K562 (cell line): Measurements from ENCODE around the gene TBRG1. TPM values are rescaled to one million over a fixed set of nuclear protein-coding genes. Genes with fewer than 3 reads are reported as not detected.

Experiments used
- ATAC-seq: fragments of 200-7000 bp; cut with Tn5 transposase; 3 replicates; pipeline ENCODE4 v1.9.1; 2020; ENCODE audit warnings: moderate library complexity
- BruUV-seq: library from RNA; stranded (reverse); fragments of 400-500 nt; replicated peaks from 2 replicates; lab custom pipeline; 2021; lab: Mats Ljungman, UMichigan
- CTCF ChIA-PET: fragments of 300-600 bp; formaldehyde crosslinking; extraction: SDS; loops from one replicate; lab custom pipeline; 2021; ENCODE audit warnings: low intra/inter-chr PET ratio; lab: Yijun Ruan, JAX
- POLR2A ChIA-PET: fragments of 300-600, 350-650 bp; sonication (Branson Sonifier 250); formaldehyde crosslinking; extraction: SDS; loops from one replicate; lab custom pipeline; 2021; ENCODE audit warnings: antibody characterized with exemption, inconsistent platforms; lab: Yijun Ruan, JAX
- DNase-seq, 4 experiments: peaks; one replicate each; pipeline versions ENCODE4 v3.0.0 to v3.0.0-alpha.2; 2011 to 2018; ENCODE audit warnings: low spot score in 3 of 4, mixed read lengths in 3 of 4; ENCODE audit errors: extremely low read depth in 1 of 4
- FAIRE-seq: peaks from 2 replicates; lab custom pipeline; 2011; peaks lifted over from hg19 to GRCh38; lab: Jason Lieb, UNC
- H2AFZ ChIP-seq: 2 replicates; pipeline ENCODE4 v1.6.0; 2011; ENCODE audit warnings: low read depth, low read length, control low read depth, inconsistent platforms
- H3K27ac ChIP-seq: fragments of 200-600 bp; 3 replicates; pipeline ENCODE4 v1.8.0; 2011; ENCODE audit warnings: low read depth, mild to moderate bottlenecking, control low read depth, inconsistent platforms, low read length, moderate library complexity, mixed read lengths; ENCODE audit errors: extremely low read depth
- H3K27me3 ChIP-seq, 2 experiments: fragments of 300-600 bp in 1 of 2; 2 replicates in 1 of 2; 3 replicates in 1 of 2; pipeline versions ENCODE4 v1.6.0 to v1.8.0; 2011; ENCODE audit warnings: inconsistent platforms in 2 of 2, low read length in 2 of 2, mild to moderate bottlenecking in 1 of 2, mixed read lengths in 1 of 2, moderate library complexity in 1 of 2; ENCODE audit not compliant: control insufficient read depth in 2 of 2, insufficient read depth in 2 of 2
- H3K36me3 ChIP-seq: fragments of 300-600 bp; 3 replicates; pipeline ENCODE4 v1.8.0; 2011; ENCODE audit warnings: mild to moderate bottlenecking, low read length, inconsistent platforms; ENCODE audit not compliant: control insufficient read depth, insufficient read depth
- H3K4me1 ChIP-seq, 2 experiments: fragments of 200-600 bp in 1 of 2; replicated peaks in 1 of 2; 2 replicates in 1 of 2; 3 replicates in 1 of 2; pipeline versions ENCODE4 v1.5.1 to v1.8.0; 2011; ENCODE audit warnings: inconsistent platforms in 2 of 2, low read length in 2 of 2, mild to moderate bottlenecking in 1 of 2, mixed read lengths in 1 of 2, moderate library complexity in 1 of 2; ENCODE audit not compliant: control insufficient read depth in 2 of 2, insufficient read depth in 2 of 2
- H3K4me2 ChIP-seq: 2 replicates; pipeline ENCODE4 v1.6.1; 2011; ENCODE audit warnings: low read length, control low read depth, inconsistent platforms, mixed read lengths; ENCODE audit not compliant: insufficient read depth
- H3K4me3 ChIP-seq: fragments of 200-600 bp; sonication (generic), shearing (Covaris generic); 2 replicates; pipeline ENCODE4 v1.5.1; 2016; ENCODE audit warnings: control low read depth, inconsistent platforms
- H3K79me2 ChIP-seq: fragments of 200-600 bp; 3 replicates; pipeline ENCODE4 v1.8.0; 2011; ENCODE audit warnings: low read length, inconsistent platforms; ENCODE audit not compliant: control insufficient read depth, insufficient read depth
- H3K9ac ChIP-seq, 2 experiments: 2 replicates each; pipeline versions ENCODE4 v1.6.0 to v1.6.1; 2011; ENCODE audit warnings: low read depth in 2 of 2, low read length in 2 of 2, control low read depth in 1 of 2, inconsistent platforms in 1 of 2, mild to moderate bottlenecking in 1 of 2, mixed read lengths in 1 of 2; ENCODE audit not compliant: insufficient read depth in 1 of 2
- H3K9me1 ChIP-seq: one replicate; pipeline ENCODE4 v1.6.0; 2011; ENCODE audit warnings: inconsistent platforms, mild to moderate bottlenecking, low read length, moderate library complexity; ENCODE audit not compliant: control insufficient read depth, insufficient read depth
- H3K9me3 ChIP-seq: replicated peaks from 2 replicates; pipeline ENCODE4 v1.5.1; 2011; ENCODE audit warnings: low read depth, low read length, inconsistent platforms; ENCODE audit not compliant: control insufficient read depth, insufficient read depth
- H4K20me1 ChIP-seq: replicated peaks from 2 replicates; pipeline ENCODE4 v1.6.1; 2011; ENCODE audit warnings: low read length, inconsistent platforms, mixed read lengths; ENCODE audit not compliant: control insufficient read depth, insufficient read depth
- CXXC5 ChIP-seq: fragments of 250-450 bp; sonication (Bioruptor Pico); IDR thresholded peaks from 2 replicates; pipeline ENCODE4 v1.8.0; 2022; ENCODE audit warnings: inconsistent platforms, mild to moderate bottlenecking, moderate library complexity
- HNRNPK ChIP-seq: fragments of 200-400 bp; formaldehyde crosslinking; IDR thresholded peaks from one replicate; pipeline ENCODE4 v1.6.1; 2018; ENCODE audit warnings: mild to moderate bottlenecking, low read depth, low read length; ENCODE audit not compliant: poor library complexity, severe bottlenecking
- NFATC3 ChIP-seq: fragments of 450-650 bp; IDR thresholded peaks from 2 replicates; pipeline ENCODE4 v1.6.1; 2017; ENCODE audit warnings: mild to moderate bottlenecking
- NR4A1 ChIP-seq, 2 experiments: fragments of 250-450 bp in 1 of 2; fragments of 450-650 bp in 1 of 2; sonication (Bioruptor Pico) in 1 of 2; IDR thresholded peaks; 2 replicates each; pipeline versions ENCODE4 v1.4.0 to v1.6.1; 2016 to 2020; ENCODE audit warnings: mild to moderate bottlenecking in 2 of 2, missing compliant biosample characterization in 1 of 2, missing genetic modification characterization in 1 of 2, moderate library complexity in 1 of 2
- RAD21 ChIP-seq, 2 experiments: fragments of 250-450 bp in 1 of 2; fragments of 450-650 bp in 1 of 2; sonication (Bioruptor Pico) in 1 of 2; formaldehyde crosslinking in 1 of 2; IDR thresholded peaks in 1 of 2; conservative IDR thresholded peaks in 1 of 2; 2 replicates each; pipeline versions ENCODE4 v1.4.0 to v1.8.0; 2020 to 2022; ENCODE audit warnings: mild to moderate bottlenecking in 2 of 2, moderate library complexity in 1 of 2
- RCOR1 ChIP-seq, 2 experiments: IDR thresholded peaks; 2 replicates each; pipeline ENCODE4 v1.6.1; 2012; ENCODE audit warnings: low read depth in 2 of 2, low read length in 2 of 2, borderline replicate concordance in 1 of 2, improper control_type of control experiment in 1 of 2
- SP1 ChIP-seq: sonication (generic); formaldehyde crosslinking; IDR thresholded peaks from 2 replicates; pipeline ENCODE4 v1.8.1; 2022; ENCODE audit warnings: mild to moderate bottlenecking, missing genetic modification reagents
- ZC3H11A ChIP-seq: IDR thresholded peaks from 2 replicates; pipeline ENCODE4 v1.6.1; 2012; ENCODE audit warnings: low read depth, low read length, improper control_type of control experiment
- whole genome bisulfite sequencing: fragments of 100-300 bp; shearing (Covaris generic); methylation state at CpG from one replicate; pipeline ENCODE4 v1.1.6; 2016; ENCODE audit warnings: low coverage, mixed read lengths; ENCODE audit not compliant: insufficient coverage; ENCODE audit errors: missing lambda C conversion rate; 5-methylcytosine and 5-hydroxymethylcytosine counted together
- in situ Hi-C: fragments of 300-500 bp; cut with MboI; formaldehyde crosslinking; loops from 4 replicates; pipeline ENCODE4 v1.15.0; 2018; ENCODE audit warnings: inconsistent platforms, mixed read lengths
- intact Hi-C: fragments of 100-400 bp; cut with micrococcal nuclease; formaldehyde crosslinking; loops from 2 replicates; pipeline ENCODE4 v1.14.2; 2022
- polyA plus RNA-seq, 8 experiments: library from polyadenylated mRNA; depleted of rRNA in 4 of 8; stranded (reverse) in 5 of 8; unstranded in 3 of 8; fragments of >200 nt; fragmentation: Nextera tagmentation in 2 of 8; fragmentation: Illumina TruSeq in 1 of 8; extraction: Ambion mirVana in 2 of 8; extraction: Trizol in 1 of 8; gene quantifications; 2 replicates each; pipeline versions ENCODE4 v1.2.1 to v1.2.3, GENCODE V29; 2011 to 2014; ENCODE audit warnings: inconsistent platforms in 1 of 8, missing spikeins in 1 of 8
- total RNA-seq, 7 experiments: library from RNA; depleted of rRNA in 6 of 7; stranded (reverse); fragments of >200 nt in 6 of 7; fragmentation: Illumina TruSeq in 2 of 7; extraction: Trizol in 2 of 7; gene quantifications; 2 replicates each; pipeline versions ENCODE4 v1.2.1 to v1.2.3, GENCODE V29; 2011 to 2021; ENCODE audit warnings: low replicate concordance in 1 of 7
- TF ChIP-seq, protein P1 (sequence below): fragments of 250-450 bp; sonication (Bioruptor Pico); IDR thresholded peaks from 2 replicates; pipeline ENCODE4 v1.4.0; 2020; ENCODE audit warnings: borderline replicate concordance
- TF ChIP-seq, protein P2 (sequence below): fragments of 250-450 bp; sonication (Bioruptor Pico); IDR thresholded peaks from 2 replicates; pipeline ENCODE4 v1.6.1; 2021; ENCODE audit warnings: mild to moderate bottlenecking

Gene TBRG1
- total and polyA plus RNA-seq, 9 of the 15 experiments (the other 6 are each of a cell fraction or from before 2014, with no cell fraction given): 8.7 to 30.0 (median 20.2) TPM

DNA sequence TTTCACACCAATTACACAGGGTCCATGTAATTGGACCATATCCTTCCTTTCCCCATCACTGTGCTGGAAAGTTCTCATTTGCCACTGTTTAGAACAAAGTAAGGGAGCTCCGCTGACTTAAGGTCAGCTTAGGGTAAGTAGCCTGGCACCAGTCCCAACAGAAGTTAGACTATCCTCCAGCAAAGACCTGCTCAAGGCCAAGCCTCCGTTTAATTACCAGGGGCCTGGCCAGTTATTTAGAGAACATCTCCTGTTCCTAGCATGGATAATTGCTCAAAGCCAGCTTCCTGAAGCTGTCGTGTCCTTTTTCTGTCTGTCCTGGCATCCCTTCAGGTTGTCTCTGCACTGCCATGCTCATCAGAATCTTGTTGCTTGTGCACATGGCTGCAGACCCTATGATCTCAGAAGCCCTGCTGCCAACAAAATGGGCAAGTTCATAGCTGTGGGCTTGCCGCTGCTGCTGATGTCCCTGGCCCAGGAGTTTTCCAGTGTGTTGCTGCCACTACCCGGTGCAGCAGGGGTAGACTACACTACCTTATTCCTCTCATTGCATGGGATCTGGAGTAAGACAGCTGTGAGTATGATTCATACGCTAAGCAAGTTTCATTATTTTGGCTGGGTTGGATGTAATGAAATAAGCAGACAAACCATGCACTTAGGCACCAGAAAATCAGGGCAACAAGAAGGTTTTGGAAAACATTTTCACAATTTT is 44.8 kb upstream of the TBRG1 start:
- DNase-seq (no peak), FAIRE-seq (no peak), ATAC-seq (no peak)
- WGBS: 17% methylated on average over 6 of the region's 6 CpGs
- Histone ChIP-seq H3K4me3 (no peak overlapping the region), H3K9ac (no peak overlapping the region), H3K9me1 (no peaks in the 10 kb centered on the region), H3K4me1 (peaks cover 0 to 5% of the 10 kb centered on the region in 2 experiments; a peak in 3 of 5 replicates), H3K27me3 (no peaks in the 10 kb centered on the region), H3K4me2 (no peak overlapping the region), H2AFZ (no peak overlapping the region), H3K79me2 (no peaks in the 10 kb centered on the region), H3K9me3 (no peaks in the 10 kb centered on the region), H4K20me1 (no peaks in the 10 kb centered on the region), H3K27ac (no peak overlapping the region), H3K36me3 (no peaks in the 10 kb centered on the region)
- no TSS peak for BruUV-seq
- POLR2A ChIA-PET: interaction anchor here (1.1 kb wide), 1 partner anchor 221 kb away, joined by 4 read pairs; no protein-coding TSS in a partner anchor
- CTCF ChIA-PET: interaction anchor here (0.8 kb wide), 1 partner anchor 163 kb away, joined by 4 read pairs; no protein-coding TSS in a partner anchor
- in situ Hi-C loops (loop anchor here (25.0 kb wide), 1 partner anchor 516 kb away; no protein-coding TSS in a partner anchor), intact Hi-C loops (no loop called here)
- TF ChIP-seq RAD21 (CRISPR knock-in tag; conservative IDR thresholded peaks at IDR 0.05 in 1 of 2, IDR thresholded peaks at IDR 0.05 in 1 of 2): 0 out of 4 replicates have a peak, but pooled peaks of 1 of the 2 experiments have one; percentile 12
- TF ChIP-seq NFATC3: no peak

DNA sequence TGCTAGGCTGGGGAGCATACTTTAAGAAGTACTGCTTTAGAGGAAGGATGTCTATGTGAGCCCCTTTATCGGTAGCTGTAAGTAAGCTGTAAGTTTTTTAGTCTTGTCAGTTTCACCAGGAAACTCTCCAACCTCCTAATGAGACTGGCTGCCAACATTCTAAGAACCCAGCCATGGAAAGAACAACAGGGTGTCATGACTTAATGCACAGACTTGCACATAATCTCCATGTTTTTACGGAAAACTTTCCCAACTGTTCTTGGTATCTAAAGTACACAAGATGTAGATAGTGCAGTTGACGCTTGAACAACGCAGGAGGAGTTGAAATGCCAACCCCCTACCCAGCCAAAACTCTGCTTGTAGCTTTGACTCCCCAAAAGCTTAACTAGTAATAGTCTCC is 43.9 kb upstream of the TBRG1 start:
- Histone ChIP-seq H3K9me3 (no peaks in the 10 kb centered on the region), H3K9ac (no peak overlapping the region), H3K4me3 (no peak overlapping the region), H4K20me1 (no peaks in the 10 kb centered on the region), H3K4me1 (peaks cover 0 to 5% of the 10 kb centered on the region in 2 experiments; a peak in 3 of 5 replicates), H3K4me2 (no peak overlapping the region), H3K79me2 (no peaks in the 10 kb centered on the region), H3K36me3 (no peaks in the 10 kb centered on the region), H3K27ac (no peak overlapping the region), H3K27me3 (no peaks in the 10 kb centered on the region), H3K9me1 (no peaks in the 10 kb centered on the region), H2AFZ (no peak overlapping the region)
- CTCF ChIA-PET: no interaction called here
- 11% methylated on average over 4 of the region's 4 CpGs for WGBS
- FAIRE-seq (peak; percentile 40), ATAC-seq (no peak), DNase-seq (no peak)
- POLR2A ChIA-PET: interaction anchor here (1.1 kb wide), 1 partner anchor 220 kb away, joined by 4 read pairs; no protein-coding TSS in a partner anchor
- intact Hi-C loops (no loop called here), in situ Hi-C loops (loop anchor here (25.0 kb wide), 1 partner anchor 516 kb away; no protein-coding TSS in a partner anchor)
- no TSS peak for BruUV-seq
- TF ChIP-seq SP1 (CRISPR knock-in tag): no peak
- TF ChIP-seq NR4A1 (CRISPR knock-in tag; IDR thresholded peaks at IDR 0.05): no peak
- TF ChIP-seq NR4A1 (tag; IDR thresholded peaks at IDR 0.05): no peak
- no peak for TF ChIP-seq ZC3H11A
- TF ChIP-seq, protein P1, sequence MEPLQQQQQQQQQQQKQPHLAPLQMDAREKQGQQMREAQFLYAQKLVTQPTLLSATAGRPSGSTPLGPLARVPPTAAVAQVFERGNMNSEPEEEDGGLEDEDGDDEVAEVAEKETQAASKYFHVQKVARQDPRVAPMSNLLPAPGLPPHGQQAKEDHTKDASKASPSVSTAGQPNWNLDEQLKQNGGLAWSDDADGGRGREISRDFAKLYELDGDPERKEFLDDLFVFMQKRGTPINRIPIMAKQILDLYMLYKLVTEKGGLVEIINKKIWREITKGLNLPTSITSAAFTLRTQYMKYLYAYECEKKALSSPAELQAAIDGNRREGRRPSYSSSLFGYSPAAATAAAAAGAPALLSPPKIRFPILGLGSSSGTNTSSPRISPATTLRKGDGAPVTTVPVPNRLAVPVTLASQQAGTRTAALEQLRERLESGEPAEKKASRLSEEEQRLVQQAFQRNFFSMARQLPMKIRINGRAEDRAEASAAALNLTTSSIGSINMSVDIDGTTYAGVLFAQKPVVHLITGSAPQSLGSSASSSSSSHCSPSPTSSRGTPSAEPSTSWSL (CRISPR knock-in tag): no peak
- no peak for TF ChIP-seq RCOR1 (IDR thresholded peaks at IDR 0.05; ENCODE audit: borderline replicate concordance in 1 of 2, low read depth in 2 of 2, low read length in 2 of 2)
- TF ChIP-seq HNRNPK: no peak
- TF ChIP-seq CXXC5: no peak
- TF ChIP-seq, protein P2, sequence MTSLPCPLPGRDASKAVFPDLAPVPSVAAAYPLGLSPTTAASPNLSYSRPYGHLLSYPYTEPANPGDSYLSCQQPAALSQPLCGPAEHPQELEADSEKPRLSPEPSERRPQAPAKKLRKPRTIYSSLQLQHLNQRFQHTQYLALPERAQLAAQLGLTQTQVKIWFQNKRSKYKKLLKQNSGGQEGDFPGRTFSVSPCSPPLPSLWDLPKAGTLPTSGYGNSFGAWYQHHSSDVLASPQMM (CRISPR knock-in tag): no peak
